MM.1S (cell line): Measurements from ENCODE around the gene LATS1.
A peak's percentile ranks its signal among the peaks of the same experiment; 100 is the strongest.

ENCODE experiments used
- DNase-seq: peaks from one replicate; pipeline ENCODE4 v3.0.0-alpha.2; 2015
- H2AFZ ChIP-seq: fragments of 300-600 bp; sonication (generic); 2 replicates; pipeline ENCODE4 v1.6.0; 2016; ENCODE audit warnings: antibody characterized with exemption, low read length
- H3F3A ChIP-seq: fragments of 300-600 bp; sonication (generic); 2 replicates; pipeline ENCODE4 v1.6.1; 2016; ENCODE audit warnings: mild to moderate bottlenecking, antibody characterized with exemption, low read length, moderate library complexity, mixed read lengths; ENCODE audit not compliant: insufficient read depth
- H3K27ac ChIP-seq: fragments of 300-600 bp; sonication (generic); 2 replicates; pipeline ENCODE4 v1.5.1; 2016; ENCODE audit warnings: mild to moderate bottlenecking, low read length
- H3K27me3 ChIP-seq: fragments of 300-600 bp; sonication (generic); replicated peaks from 2 replicates; pipeline ENCODE4 v1.6.0; 2016; ENCODE audit warnings: low read length; ENCODE audit not compliant: insufficient read depth
- H3K36me3 ChIP-seq: fragments of 300-600 bp; sonication (generic); replicated peaks from 2 replicates; pipeline ENCODE4 v1.6.1; 2016; ENCODE audit warnings: mild to moderate bottlenecking, low read length, mixed read lengths; ENCODE audit not compliant: insufficient read depth
- H3K4me1 ChIP-seq: fragments of 300-600 bp; sonication (generic); 2 replicates; pipeline ENCODE4 v1.6.1; 2016; ENCODE audit warnings: low read length, mixed read lengths
- H3K4me2 ChIP-seq: fragments of 300-600 bp; sonication (generic); 2 replicates; pipeline ENCODE4 v1.6.0; 2016; ENCODE audit warnings: low read depth, low read length
- H3K4me3 ChIP-seq: fragments of 300-600 bp; sonication (generic); 2 replicates; pipeline ENCODE4 v1.5.1; 2016; ENCODE audit warnings: low read length, mixed read lengths
- H3K79me2 ChIP-seq: fragments of 300-600 bp; sonication (generic); 2 replicates; pipeline ENCODE4 v1.6.1; 2016; ENCODE audit warnings: mixed run types, low read length, mixed read lengths
- H3K9ac ChIP-seq: fragments of 300-600 bp; sonication (generic); 2 replicates; pipeline ENCODE4 v1.6.1; 2016; ENCODE audit warnings: low read length, mixed read lengths
- H3K9me2 ChIP-seq: fragments of 300-600 bp; sonication (generic); replicated peaks from 2 replicates; pipeline ENCODE4 v1.6.1; 2016; ENCODE audit warnings: mild to moderate bottlenecking, low read length, mixed read lengths; ENCODE audit not compliant: insufficient read depth
- H3K9me3 ChIP-seq: fragments of 300-600 bp; sonication (generic); replicated peaks from 2 replicates; pipeline ENCODE4 v1.6.1; 2016; ENCODE audit warnings: mild to moderate bottlenecking, low read length, mixed read lengths; ENCODE audit not compliant: insufficient read depth
- H4K20me1 ChIP-seq: fragments of 300-600 bp; sonication (generic); 2 replicates; pipeline ENCODE4 v1.6.1; 2016; ENCODE audit warnings: mild to moderate bottlenecking, low read length, moderate library complexity, mixed read lengths; ENCODE audit not compliant: insufficient read depth
- CTCF ChIP-seq: fragments of 300-600 bp; sonication (generic); IDR thresholded peaks from 2 replicates; pipeline ENCODE4 v1.5.1; 2016; ENCODE audit warnings: antibody characterized with exemption, low read length, mixed read lengths
- EZH2 ChIP-seq: fragments of 300-600 bp; sonication (generic); optimal IDR thresholded peaks from 2 replicates; pipeline ENCODE3; 2017; ENCODE audit warnings: low read depth, mild to moderate bottlenecking, antibody characterized with exemption, low read length, mixed read lengths
- EZH2phosphoT487 ChIP-seq: fragments of 300-600 bp; sonication (generic); IDR thresholded peaks from 2 replicates; pipeline ENCODE4 v1.6.1; 2018; ENCODE audit warnings: antibody characterized with exemption, low read length

The LATS1 gene

DNA sequence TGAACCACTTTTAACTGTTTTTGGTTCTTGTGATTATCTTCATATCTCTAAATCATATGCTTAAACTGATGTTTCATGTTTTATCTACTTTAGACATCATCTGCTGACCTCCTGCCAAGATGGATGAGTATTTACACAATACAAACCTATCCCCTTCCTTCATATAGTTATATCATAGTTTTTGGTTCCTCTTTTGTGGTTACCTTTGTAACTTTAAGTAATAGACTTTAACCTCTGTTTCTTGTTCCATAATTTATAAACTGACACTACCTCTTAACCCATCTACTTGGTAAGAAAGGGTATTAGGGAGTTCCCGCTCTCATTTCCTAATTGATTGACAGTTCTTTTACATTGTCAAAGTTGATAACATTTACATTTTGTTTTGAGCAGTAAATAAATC, 43.5 kb upstream of the LATS1 start:
- no peak overlapping the region for H3K27ac ChIP-seq
- no peak overlapping the region for H3K4me3 ChIP-seq
- H4K20me1 ChIP-seq, result no peaks in the 10 kb centered on the region
- no peak overlapping the region for H3K4me2 ChIP-seq
- no peaks in the 10 kb centered on the region for H3K36me3 ChIP-seq
- H2AFZ ChIP-seq, result no peak overlapping the region
- H3K27me3 ChIP-seq, result no peaks in the 10 kb centered on the region
- TF ChIP-seq EZH2phosphoT487 (no peak), CTCF (no peak), EZH2 (no peak)
- peak; percentile 6 for DNase-seq
- H3K9me2 ChIP-seq, result no peaks in the 10 kb centered on the region
- H3F3A ChIP-seq, result no peaks in the 10 kb centered on the region
- H3K4me1 ChIP-seq, result no peaks in the 10 kb centered on the region
- no peaks in the 10 kb centered on the region for H3K9me3 ChIP-seq
- H3K9ac ChIP-seq, result no peak overlapping the region
- H3K79me2 ChIP-seq, result peaks cover 19% of the 10 kb centered on the region

- H3K4me2 ChIP-seq, result no peak overlapping the region
- H3K79me2 ChIP-seq, result peaks cover 47% of the 10 kb centered on the region
- H3K27me3 ChIP-seq, result no peaks in the 10 kb centered on the region
- H3K36me3 ChIP-seq, result no peaks in the 10 kb centered on the region
- no peak overlapping the region for H3K27ac ChIP-seq
- H2AFZ ChIP-seq, result no peak overlapping the region
- H3F3A ChIP-seq, result no peaks in the 10 kb centered on the region
- H3K9me2 ChIP-seq, result no peaks in the 10 kb centered on the region
- H3K4me3 ChIP-seq, result no peak overlapping the region
- H3K4me1 ChIP-seq, result no peaks in the 10 kb centered on the region
- no peak overlapping the region for H3K9ac ChIP-seq
- no peaks in the 10 kb centered on the region for H4K20me1 ChIP-seq
- TF ChIP-seq EZH2 (no peak), CTCF (no peak), EZH2phosphoT487 (no peak)
- H3K9me3 ChIP-seq, result no peaks in the 10 kb centered on the region
- DNase-seq, result no peak
Observed at GRCh38 chr6:149756261-149756636, 38.3 kb upstream of the LATS1 start.

DNA sequence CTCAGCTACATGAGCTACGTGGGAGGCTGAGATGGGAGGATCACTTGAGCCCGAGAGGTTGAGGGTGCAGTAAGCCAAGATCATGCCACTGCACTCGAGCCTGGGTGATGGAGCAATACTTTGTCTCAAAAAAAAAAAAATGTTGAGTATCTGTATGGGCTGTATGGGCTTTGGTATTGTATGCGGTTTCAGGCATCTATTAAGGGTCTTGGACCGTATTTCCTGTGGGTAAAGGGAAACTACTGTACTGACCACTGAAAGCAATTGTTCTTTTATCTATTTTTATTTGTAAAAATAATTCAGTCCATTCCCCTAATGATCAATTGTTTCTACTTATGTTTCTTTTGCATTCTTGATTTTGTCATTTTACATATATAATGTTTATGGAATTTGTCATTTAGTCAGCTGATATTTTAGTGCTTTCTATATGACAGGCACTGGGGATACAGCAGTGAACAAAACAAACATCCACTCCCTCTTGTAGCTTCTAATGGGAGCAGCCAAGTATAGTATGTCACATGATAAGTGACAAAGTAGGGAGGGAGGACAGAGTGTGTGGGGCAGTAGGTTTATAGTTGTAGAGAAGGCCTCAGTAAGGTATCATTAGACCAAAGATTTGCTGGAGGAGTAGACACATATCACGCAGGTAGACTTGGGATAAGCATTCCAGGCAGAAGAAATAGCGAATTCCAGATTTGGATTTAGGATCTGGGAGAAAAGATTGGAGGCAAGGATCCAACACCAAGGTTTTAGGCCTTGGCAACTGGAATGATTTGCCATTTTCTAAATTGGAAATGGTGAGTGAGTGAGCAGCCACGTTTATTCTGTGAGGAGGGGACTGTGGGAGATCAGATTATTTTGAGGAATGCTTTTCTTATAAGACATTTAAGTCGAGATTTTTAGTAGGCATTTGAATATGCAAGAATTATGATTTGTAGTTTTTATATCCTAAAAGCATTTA, 37.7 kb upstream of the LATS1 start:
- Histone ChIP-seq H3K9me2 (no peaks in the 10 kb centered on the region), H3K9me3 (no peaks in the 10 kb centered on the region), H3K27me3 (no peaks in the 10 kb centered on the region), H3F3A (no peaks in the 10 kb centered on the region), H3K4me2 (no peak overlapping the region), H4K20me1 (no peaks in the 10 kb centered on the region), H3K36me3 (no peaks in the 10 kb centered on the region), H3K4me1 (no peaks in the 10 kb centered on the region), H3K9ac (no peak overlapping the region), H2AFZ (no peak overlapping the region), H3K27ac (no peak overlapping the region), H3K79me2 (peaks cover 54% of the 10 kb centered on the region), H3K4me3 (no peak overlapping the region)
- DNase-seq, result no peak
- TF ChIP-seq CTCF (no peak), EZH2phosphoT487 (no peak), EZH2 (no peak)
